Measurements from ENCODE around the gene TTC39C.

DNA sequence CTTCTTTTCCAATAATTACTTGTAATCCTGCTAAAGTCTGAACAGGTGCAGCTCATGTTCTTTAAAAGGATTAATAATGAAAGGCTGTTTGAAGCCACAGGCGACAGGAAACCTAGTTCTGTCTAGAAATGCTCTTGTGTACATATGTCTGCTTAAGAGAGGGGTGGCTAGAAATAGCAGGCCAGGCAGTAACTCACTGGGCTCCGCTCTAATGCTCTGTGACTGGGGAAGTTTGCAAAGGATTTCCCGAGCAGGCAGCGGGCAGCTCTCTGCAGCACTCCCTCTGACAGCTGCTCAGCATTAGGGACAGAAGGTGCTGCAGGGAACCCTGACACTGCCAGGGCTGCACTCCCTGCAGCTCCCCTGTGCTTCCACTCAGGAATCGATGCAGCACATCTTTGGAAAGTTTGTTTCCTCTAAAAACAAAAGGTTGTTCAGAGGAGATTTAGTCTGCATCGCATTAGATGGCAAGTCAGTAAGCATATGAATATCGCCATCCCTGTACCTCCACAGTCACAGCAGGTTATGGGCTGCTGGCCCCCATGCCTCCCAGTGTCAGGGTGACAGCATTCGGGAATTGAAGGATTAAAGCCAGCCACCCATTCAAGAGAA lies 33.1 kb upstream of the TTC39C start:
- TF ChIP-seq, protein P1, sequence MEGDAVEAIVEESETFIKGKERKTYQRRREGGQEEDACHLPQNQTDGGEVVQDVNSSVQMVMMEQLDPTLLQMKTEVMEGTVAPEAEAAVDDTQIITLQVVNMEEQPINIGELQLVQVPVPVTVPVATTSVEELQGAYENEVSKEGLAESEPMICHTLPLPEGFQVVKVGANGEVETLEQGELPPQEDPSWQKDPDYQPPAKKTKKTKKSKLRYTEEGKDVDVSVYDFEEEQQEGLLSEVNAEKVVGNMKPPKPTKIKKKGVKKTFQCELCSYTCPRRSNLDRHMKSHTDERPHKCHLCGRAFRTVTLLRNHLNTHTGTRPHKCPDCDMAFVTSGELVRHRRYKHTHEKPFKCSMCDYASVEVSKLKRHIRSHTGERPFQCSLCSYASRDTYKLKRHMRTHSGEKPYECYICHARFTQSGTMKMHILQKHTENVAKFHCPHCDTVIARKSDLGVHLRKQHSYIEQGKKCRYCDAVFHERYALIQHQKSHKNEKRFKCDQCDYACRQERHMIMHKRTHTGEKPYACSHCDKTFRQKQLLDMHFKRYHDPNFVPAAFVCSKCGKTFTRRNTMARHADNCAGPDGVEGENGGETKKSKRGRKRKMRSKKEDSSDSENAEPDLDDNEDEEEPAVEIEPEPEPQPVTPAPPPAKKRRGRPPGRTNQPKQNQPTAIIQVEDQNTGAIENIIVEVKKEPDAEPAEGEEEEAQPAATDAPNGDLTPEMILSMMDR (IDR thresholded peaks at IDR 0.05; ENCODE audit: borderline replicate concordance, extremely low read depth, low read length, poor library complexity, severe bottlenecking) = no peak
- no peak for TF ChIP-seq EZH2 (IDR thresholded peaks at IDR 0.05; ENCODE audit: borderline replicate concordance, low read depth, low read length, severe bottlenecking)

Measured in DND-41 (cell line).